ENCODE measurements around the gene RAB7A.

- no peak for TF ChIP-seq REST (IDR thresholded peaks at IDR 0.05; ENCODE audit: borderline replicate concordance)
- TF ChIP-seq CTCF (IDR thresholded peaks at IDR 0.05; ENCODE audit: poor library complexity, severe bottlenecking): no peak
- no peak for TF ChIP-seq RAD21 (conservative IDR thresholded peaks at IDR 0.05)
- TF ChIP-seq MXI1 (conservative IDR thresholded peaks at IDR 0.05; ENCODE audit: poor library complexity, severe bottlenecking): no peak
- TF ChIP-seq SMC3 (conservative IDR thresholded peaks at IDR 0.05; ENCODE audit: poor library complexity): no peak
- TF ChIP-seq EZH2 (IDR thresholded peaks at IDR 0.05; ENCODE audit: borderline replicate concordance, insufficient read depth, low read length, poor library complexity, severe bottlenecking): no peak
- TF ChIP-seq POLR2AphosphoS5 (IDR thresholded peaks at IDR 0.05): no peak
- no peak for TF ChIP-seq TAF1 (IDR thresholded peaks at IDR 0.05; ENCODE audit: low read depth)
- no peak for TF ChIP-seq EP300 (conservative IDR thresholded peaks at IDR 0.05; ENCODE audit: poor library complexity, severe bottlenecking)
These were observed 44.4 kb downstream of the RAB7A start for GRCh38 chr3:128770387-128770786.

Measured in neural cell (in vitro differentiated cells).